IPS-NIHi11 (cell line): ENCODE data around the gene PRR22.

ENCODE experiments used
- DNase-seq: peaks from one replicate; pipeline ENCODE4 v3.0.0; 2012; ENCODE audit warnings: mixed read lengths, low spot score

The PRR22 gene

DNA sequence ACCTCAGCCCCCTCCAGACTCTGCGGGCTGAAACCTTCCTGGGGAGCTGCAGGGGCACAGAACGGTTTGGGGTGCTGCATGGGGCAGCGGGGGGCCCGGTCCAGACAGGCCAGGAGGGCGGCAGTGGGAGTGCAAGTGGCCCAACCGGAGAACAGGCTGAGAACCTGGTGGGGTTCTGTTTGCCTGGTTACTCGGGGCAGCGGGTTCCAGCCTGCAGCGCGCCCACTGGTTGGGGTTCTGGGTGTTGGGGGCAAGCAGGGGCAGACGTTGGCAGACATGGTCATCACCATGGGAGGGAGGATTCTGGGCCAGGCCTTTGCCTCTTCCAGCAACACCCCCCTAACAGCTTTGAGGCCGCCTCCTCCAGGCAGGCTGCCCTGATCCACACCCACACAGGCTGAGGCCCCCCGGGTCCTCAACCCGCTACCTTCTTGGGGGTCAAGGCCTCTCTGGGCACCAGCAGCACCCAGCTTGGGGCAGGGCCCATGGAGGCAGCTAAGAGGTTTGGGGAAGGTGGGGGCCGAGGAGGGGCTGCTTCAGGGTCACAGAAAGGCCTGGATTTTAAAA is at the start of gene PRR22:
PRR22 (minus strand) TSS at position 166 of the 567 bp plus-strand sequence; CDS start at position 80, 86 bp downstream.
- DNase-seq, result no peak

DNA sequence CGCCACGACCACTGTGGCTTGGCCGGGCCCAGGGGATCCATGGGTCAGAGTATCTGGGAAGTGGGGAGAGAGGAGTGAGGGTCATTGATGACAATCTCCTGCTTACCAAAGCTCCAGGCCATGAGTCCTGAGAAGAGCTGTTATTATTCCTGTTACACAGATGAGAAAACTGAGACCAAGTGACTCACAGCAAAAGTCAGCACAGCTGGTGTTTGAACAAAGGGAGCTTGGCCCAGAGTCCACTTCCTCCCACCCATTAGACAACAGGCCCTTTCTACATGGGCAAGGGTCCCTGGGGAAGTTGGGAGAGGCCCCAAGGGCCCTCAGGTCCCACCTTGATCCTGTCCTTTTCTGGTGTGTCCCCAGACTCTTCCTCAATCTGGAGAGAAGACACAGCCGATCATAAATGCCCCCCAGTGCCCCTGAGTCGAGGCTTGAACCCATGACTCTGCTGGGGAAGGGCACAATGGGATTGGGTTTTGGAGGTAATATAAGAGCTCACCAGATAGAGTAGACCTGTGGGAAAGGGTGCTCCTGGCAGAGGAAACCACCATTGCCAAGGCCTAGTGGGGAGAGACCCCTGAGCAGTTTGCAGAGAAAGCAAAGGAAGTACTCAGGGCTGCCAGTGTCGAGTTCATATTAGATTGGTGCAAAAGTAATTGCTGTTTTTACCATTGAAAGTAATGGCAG is 48.1 kb upstream of the PRR22 start:
- peak; percentile 1 for DNase-seq

DNA sequence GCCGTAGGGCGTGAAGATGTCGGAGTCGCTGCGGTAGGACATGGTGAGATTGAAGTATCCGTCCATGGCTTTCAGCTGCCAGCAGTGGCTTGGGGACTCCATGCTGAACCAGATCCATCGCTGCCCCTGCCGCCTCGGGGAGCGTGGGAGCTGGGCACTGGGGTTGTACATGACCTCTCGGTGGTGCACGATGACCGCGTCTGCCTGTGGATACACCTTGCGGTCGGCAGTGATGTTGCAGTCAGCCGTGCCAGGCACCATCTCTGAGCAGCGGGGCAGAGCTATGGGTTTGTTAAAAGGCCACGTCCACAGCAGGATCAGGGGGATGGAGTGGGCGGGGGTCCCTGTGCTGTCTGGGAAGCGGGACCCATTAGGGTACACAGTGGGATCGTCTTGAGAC is 47.5 kb upstream of the PRR22 start:
- no peak for DNase-seq

DNA sequence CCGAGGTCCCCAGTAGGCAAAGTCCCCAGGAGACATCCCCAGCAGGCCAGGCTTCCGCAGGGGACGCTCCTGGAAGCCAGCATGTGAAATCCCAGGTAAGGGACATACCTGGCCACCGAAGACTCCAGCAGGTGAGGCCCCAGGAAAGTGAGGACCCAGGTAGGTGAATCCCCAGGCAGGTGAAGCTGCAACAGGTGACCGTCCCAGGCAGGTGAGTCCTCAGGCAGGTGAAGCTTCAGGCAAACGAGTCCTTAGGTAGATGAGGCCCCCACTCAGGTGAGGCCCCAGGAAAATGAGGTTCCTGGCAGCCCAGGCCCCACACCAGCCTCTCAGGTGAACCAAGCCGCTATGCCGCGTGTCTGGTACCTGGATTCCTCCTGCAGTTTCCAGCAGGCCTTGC is 46.6 kb upstream of the PRR22 start:
- DNase-seq, result no peak

DNA sequence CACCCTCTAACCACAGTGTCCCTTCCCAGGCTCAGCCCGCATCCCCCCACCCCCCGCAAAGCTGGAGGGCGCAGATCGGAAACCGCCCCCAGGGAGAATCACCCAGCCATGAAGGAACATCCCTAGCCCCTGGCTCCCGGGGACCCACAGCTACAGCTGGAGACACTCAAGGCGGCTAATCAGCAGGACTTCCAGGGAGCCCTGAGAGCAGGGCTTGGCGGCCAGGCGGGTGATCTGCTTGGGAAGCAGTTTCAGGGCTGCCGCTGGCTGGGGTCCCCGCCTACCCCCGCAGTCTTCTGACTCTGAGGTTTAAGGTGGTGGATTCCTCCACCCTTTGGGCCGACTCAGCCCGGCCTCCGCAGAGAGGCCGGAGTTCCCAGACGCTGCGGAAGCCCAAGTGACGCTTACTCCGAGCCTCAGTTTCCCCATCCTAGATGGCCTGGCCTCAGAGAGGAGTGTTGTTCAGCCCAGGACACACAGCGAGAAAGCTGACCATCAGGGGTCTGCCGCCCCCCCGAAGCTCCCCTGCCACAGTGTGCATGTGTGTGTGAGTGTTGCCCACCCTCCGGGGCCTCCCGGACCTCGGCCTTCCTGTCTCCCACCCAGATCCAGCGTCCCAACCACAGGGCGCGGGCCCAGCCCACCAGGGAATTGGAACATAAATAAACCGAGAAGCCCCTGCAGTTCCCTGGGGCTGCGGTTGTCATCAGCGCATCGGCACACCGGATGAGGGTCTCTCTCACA is 45.2 kb upstream of the PRR22 start:
- DNase-seq, result no peak

DNA sequence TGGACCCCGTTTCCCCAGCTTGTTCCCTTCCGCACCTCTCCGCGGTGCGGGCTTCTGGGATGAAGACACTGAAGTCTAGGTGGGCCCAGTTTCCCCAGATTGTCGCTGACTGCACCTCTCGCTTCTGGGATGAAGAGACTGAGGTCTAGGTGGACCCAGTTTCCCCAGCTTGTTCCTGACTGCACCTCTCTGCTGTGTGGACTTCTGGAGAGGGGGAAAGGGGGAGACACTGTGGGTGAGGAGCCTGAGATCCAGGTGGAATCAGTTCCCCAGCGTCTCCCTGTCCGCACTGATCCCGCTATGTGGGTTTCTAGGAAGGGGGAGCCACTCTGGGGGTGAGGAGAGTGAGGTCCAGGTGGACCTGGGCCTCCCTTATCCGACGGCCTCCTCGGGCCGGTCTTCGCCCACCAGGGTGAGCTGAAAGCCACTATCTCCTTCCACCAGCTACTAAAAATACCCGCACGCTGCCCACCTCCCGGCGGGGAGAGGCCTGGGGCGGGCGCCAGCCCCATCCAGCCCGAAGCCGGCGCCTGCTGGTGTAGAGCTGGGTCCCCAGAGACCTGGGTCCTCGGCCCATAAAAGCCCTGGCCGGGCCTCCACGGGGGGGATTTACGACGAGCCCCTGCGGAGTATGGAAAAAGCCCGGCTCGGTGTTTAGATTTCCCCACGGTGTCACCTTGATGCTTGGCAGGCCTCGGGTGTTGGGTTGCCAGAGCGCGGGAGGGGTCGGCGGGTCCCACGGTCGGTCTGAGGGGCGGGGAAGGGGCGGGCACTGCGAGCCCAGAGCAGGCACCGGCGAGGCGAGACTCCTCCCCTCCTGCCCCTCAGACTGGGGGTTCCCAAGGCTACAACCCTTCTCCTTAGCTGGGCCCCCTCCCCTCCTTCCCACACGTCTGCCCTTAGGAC is 44.4 kb upstream of the PRR22 start:
- DNase-seq, result peak; percentile 85

DNA sequence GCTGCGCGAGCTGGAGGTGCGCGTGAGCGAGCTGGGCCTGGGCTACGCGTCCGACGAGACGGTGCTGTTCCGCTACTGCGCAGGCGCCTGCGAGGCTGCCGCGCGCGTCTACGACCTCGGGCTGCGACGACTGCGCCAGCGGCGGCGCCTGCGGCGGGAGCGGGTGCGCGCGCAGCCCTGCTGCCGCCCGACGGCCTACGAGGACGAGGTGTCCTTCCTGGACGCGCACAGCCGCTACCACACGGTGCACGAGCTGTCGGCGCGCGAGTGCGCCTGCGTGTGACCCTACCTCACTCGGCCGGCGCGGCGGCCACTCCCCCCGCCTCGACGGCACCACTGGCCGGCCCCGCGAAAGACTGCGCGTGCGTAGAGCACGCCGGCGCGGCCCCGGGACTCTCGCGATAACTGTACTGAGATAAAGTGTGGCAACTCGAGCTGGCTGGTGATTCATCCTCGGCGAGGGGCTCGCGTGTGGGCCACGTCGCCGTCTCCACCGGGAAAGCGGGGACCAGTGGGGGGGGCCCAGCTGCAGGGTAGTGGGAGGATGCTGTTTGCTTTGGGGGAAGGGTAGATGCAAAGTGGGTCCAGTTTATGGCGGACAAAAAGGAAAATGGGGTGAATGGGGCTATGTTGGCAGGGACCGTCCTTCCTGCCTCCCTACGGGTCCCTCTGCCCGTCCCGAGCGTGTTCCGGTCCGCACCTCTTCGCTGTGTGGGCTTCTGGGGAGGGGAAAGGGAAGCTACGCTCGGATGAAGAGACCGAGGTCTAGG is 43.5 kb upstream of the PRR22 start:
- DNase-seq, result peak; percentile 97

DNA sequence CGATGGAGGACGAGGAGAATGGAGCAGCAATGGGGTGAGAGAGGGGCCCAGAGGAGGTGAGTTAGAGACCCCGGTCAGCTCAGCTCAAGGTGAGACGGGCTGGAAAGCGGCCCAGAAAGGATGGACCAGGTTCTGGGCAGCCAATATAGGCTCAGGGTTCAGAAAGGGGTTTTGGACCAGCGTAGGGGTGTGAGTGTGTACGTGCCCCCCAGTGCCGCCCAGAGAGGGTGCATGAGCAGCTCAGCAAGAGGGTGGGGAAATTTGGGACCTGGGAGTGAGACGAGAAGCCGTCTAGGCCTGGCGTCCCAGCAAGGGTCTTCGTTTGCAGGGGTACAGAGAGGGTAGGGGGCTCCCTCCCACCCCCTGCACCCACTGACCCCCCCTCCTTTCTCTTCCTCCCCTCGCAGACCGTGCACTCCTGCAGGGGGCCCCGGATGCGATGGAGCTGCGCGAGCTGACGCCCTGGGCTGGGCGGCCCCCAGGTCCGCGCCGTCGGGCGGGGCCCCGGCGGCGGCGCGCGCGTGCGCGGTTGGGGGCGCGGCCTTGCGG is 42.9 kb upstream of the PRR22 start:
- DNase-seq, result no peak

DNA sequence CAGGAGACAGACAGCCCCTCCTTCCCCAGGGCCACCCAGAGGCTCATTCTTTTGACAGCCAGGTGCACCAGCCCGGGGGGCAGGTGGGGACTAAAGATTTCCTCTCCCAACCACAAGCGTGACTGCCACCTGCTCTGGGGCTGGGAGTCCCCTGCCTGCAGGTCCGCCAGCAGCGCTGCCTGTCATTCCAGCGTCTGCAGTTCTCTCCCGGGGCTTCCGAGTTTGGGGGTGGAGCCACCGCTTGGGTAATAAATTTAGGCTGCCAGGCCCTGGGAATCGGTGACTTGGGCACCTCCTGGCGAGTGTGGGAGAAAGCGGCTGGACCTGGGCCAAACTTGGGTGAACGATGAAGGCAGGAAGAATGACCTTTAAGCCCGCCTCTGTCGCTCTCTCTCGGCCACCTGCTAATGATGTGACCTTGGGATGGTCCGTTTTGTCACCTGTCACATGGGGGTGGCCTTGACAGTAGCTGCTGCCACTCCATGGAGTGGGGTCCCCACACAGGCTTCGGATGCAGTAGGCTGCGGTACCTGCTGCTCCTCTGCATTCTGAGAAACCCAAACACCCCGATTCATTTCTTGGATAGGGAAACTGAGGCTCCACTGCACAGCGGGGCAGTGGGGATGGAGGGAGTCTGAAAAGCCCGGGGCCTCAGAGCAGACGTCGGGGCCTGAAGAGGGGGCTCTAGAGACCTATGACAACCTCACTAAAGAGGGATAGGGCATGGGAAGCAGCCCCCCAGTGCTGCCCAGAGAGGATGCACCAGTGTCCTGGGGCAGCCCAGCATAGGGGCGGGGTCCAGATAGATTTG is 42.2 kb upstream of the PRR22 start:
- DNase-seq, result peak; percentile 68

DNA sequence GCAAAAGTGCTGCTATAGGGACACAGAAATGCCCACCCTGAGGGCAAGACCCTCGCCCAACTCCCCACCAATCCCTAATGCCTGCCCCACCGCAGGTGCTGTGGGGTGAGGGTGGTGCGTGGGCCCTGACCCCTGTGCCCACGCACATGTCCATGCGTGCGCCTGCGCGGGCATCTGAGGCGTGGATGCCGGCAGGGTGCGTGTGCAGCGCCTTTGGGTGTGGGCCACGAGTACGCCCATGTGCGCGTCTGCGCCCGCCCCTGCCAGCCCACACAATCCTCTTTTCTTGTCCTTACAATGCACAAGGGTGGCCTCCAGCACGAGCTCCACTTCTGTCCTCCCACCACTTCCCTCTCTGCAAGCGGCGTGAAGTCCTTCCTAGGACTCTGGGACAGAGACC is 40.6 kb upstream of the PRR22 start:
- no peak for DNase-seq

DNA sequence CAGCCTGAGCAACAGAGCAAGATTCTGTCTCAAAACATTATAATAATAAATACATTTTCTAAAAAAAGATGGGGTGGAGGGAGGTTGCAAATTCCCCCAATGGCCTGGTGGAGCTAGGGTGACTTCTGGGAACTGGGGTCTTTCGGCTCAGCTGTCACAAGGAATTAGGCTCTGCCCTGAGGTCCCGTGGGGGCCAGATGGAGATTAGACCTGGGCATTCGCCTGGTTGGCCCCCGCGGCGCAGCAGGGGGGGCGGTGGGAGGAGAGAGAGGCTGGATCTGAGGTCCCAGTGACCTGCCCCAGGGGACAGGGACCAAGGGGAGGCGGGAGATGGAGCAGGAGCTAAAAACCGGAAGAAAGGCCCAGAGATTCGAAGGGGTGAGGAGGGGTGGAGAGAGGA is 40.2 kb upstream of the PRR22 start:
- DNase-seq, result no peak

DNA sequence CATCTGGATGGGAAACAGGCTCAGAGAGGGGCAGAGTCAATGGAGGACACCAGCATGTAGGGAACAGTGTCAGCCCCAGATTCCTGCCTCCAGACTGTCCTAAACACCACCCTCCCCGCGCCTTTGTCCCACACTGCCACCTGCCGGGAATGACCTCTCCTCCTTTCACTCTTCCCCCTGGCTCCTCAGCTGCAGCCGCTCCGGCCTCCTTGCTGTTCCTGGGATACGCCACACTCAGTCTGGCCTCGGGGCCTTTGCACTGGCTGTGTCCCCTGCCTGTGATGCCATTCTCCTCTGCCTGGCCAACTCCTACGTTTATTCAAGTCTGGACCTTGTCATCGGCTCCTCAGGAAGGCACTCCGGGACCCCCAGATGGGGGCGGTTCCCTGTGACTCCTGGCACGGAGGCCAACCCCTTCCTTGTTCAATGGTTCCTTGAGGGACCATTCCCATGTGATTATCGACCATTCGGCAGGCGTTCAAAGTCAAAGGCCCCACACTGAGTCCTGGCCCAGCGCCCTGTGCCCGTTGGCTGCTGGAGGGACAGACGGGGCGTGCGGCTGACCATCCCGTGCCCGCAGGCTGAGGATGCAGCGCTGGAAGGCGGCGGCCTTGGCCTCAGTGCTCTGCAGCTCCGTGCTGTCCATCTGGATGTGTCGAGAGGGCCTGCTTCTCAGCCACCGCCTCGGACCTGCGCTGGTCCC is 39.2 kb upstream of the PRR22 start:
- DNase-seq, result no peak

DNA sequence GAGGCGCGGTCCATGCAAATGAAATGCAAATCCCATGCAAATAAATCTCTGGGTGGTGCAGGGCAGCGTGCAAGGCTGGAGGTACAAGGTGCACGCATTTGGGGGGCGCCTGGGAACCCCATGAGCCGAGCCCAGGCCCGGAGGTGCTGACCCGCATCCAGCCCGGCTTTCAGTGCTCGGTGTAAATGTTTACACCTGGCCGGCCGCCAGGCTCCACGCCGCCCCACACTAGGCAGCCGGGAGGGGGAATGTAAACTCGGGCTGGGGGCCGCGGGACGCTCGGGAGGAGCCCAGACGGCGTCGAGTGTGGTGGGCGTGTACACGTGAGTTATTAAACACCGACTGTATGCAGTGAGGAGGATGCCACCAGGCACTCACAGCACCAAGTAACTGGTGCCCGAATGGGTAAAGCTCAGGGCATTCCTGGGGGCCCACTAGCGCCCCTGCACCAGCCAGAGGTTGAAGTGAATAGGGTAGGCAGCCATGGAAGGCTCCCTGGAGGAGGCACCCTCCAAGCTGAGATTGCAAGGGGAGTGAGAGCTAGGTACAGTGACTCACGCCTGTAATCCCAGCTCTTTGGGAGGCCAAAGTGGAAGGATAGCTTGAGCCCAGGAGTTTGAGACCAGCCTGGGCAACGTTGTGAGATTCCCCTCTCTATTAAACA is 37.8 kb upstream of the PRR22 start:
- DNase-seq, result no peak

DNA sequence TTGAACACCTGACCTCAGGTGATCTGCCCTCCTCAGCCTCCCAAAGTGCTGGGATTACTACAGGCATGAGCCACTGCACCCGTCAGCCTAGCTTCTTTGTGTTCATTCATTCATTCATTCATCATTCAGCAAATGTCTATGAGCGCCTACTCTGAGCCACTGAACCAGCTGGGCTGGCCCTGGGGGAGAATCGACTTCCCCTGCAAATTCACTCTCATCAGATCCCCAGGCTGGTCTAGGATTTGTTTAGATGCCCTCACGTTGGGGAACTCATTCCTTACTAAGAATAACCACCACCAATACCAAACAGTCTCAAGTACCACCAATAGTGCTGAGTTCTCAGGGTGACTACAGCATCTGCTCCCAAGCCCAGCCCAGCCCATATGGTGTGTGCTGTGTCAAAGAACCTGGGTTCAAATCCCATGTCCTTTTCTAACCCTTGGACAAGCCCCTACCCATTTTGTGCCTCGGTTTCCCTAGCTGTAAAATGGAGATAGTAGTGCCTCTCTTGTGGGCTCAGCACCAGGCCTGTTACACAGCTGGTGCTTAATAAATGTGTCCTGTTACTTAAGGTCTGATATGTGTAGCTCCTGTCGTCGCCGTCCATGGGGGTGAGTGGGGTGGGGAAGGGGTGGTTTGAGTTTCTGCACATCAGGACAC is 37.1 kb upstream of the PRR22 start:
- no peak for DNase-seq

DNA sequence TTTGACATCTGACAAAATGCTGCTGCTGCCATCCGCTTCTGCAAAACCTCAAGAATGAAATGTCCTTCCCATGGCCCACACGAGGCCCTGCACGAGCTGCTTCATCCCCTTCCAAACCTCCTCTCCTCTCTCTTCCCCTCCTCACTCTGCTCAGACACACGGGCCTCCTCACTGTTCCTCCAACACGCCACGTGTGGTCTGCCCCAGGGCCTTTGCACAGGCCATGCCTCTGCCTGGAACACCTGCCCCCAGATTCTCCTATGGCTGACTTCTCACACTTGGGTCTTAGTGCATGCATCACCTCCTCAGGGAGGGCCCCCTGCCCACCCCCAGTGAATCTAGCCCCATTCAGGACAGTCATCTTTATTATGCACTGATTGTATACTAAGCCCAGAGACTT is 36.2 kb upstream of the PRR22 start:
- no peak for DNase-seq

DNA sequence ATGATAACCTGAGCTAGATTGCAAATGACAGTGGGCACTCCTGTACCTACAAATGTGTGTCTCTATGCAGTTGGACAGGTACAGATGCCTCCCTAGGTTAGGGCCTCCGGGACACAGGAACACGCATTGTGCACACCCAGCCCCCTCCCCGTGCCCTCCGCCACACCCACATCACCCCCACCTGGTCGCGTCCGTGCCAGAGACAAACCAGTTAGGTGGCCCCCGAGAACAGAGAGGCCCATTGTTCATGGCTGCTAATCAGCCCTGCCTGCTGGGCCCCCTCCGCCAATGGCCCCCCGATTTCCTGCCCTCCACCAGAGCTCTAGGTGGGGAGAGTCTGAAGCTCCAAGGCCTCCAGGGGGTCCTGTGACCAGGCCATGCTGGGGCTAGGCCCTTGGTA is 34.0 kb upstream of the PRR22 start:
- DNase-seq, result no peak

DNA sequence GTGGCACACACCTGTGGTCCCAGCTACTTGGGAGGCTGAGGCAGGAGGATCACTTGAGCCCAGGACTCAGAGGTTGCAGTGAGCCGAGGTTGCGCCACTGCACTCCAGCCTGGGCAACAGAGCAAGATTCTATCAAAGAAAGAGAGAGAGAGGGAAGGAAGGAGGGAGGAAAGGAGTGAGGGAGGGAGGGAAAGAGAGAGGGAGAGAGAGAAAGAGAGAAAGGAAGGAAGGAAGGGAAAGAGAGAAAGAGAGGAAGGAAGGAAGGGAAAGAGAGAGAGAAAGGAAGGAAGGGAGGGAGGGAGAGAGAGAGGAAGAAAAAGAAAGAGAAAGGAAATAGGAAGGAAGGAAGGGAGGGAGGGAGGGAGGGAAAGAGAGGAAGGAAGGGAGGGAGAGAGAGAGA is 32.7 kb upstream of the PRR22 start:
- no peak for DNase-seq

DNA sequence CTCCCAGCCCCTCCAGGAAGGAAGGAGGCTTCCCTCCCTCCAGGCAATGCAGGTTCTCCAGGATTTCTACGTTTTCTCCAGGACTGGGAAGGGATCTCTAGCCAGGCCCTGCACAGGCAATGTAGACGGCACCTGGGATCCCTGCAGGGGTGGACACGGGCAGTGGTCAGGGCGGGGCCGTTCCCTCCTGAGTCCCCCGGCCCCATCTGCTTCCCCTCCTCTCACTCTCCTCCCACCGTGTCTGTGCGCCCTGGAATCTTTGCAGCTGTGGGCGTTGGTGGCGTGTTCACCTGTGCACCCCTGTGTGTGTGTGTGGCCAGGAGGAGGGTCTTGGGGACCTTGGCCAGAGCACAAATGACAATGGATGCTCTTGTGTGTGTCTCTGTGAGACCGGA is 30.3 kb upstream of the PRR22 start:
- DNase-seq, result no peak
